Measurements from ENCODE around the gene PSME3IP1.
"Not testable (repeated sequence)": the region's sequence is repeated elsewhere in the genome, so short reads cannot be mapped to it uniquely, and the experiment has no call there.

The PSME3IP1 gene

GRCh38 chr16:57192146-57192545, 6.3 kb upstream of the PSME3IP1 start:
- Histone ChIP-seq H3K79me2 (peaks cover 53% of the 10 kb centered on the region), H3K9ac (no peak overlapping the region), H3K4me3 (ENCODE audit: low read depth, low read length) (no peak overlapping the region), H3K27ac (no peak overlapping the region), H3K4me1 (peaks cover 8% of the 10 kb centered on the region), H3K36me3 (ENCODE audit: control insufficient read depth, insufficient read depth, low read length) (no peaks in the 10 kb centered on the region), H3K9me3 (ENCODE audit: control insufficient read depth, low read length) (no peaks in the 10 kb centered on the region), H3K27me3 (ENCODE audit: control insufficient read depth, insufficient read depth, low read length) (no peaks in the 10 kb centered on the region), H3K4me2 (ENCODE audit: low read length) (no peak overlapping the region), H2AFZ (no peak overlapping the region)
- TF ChIP-seq, protein P1, sequence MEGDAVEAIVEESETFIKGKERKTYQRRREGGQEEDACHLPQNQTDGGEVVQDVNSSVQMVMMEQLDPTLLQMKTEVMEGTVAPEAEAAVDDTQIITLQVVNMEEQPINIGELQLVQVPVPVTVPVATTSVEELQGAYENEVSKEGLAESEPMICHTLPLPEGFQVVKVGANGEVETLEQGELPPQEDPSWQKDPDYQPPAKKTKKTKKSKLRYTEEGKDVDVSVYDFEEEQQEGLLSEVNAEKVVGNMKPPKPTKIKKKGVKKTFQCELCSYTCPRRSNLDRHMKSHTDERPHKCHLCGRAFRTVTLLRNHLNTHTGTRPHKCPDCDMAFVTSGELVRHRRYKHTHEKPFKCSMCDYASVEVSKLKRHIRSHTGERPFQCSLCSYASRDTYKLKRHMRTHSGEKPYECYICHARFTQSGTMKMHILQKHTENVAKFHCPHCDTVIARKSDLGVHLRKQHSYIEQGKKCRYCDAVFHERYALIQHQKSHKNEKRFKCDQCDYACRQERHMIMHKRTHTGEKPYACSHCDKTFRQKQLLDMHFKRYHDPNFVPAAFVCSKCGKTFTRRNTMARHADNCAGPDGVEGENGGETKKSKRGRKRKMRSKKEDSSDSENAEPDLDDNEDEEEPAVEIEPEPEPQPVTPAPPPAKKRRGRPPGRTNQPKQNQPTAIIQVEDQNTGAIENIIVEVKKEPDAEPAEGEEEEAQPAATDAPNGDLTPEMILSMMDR (IDR thresholded peaks at IDR 0.05), result no peak

GRCh38 chr16:57191056-57191571, 5.3 kb upstream of the PSME3IP1 start:
- Histone ChIP-seq H3K4me2 (ENCODE audit: low read length) (no peak overlapping the region), H3K9ac (no peak overlapping the region), H3K4me1 (peaks cover 8% of the 10 kb centered on the region), H2AFZ (no peak overlapping the region), H3K79me2 (peaks cover 53% of the 10 kb centered on the region), H3K36me3 (ENCODE audit: control insufficient read depth, insufficient read depth, low read length) (no peaks in the 10 kb centered on the region), H3K27ac (no peak overlapping the region), H3K27me3 (ENCODE audit: control insufficient read depth, insufficient read depth, low read length) (no peaks in the 10 kb centered on the region), H3K9me3 (ENCODE audit: control insufficient read depth, low read length) (no peaks in the 10 kb centered on the region), H3K4me3 (ENCODE audit: low read depth, low read length) (no peak overlapping the region)
- TF ChIP-seq, protein P1 (IDR thresholded peaks at IDR 0.05), result no peak

DNA sequence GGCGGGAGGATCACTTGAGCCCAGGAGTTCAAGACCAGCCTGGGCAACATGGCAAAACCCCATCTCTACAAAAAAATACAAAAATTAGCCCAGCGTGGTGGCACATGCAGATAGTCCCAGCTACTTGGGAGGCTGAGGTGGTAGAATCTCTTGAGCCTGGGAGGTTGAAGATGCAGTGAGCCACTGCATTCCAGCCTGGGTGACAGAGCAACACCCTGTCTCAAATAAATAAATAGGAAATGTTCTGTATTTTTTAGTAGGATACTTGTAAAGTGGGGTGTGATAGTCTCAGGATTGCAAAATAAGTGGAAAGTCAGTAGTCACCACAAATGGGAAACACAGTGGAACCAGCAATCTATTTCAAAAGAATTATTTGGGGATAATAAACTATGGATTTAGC, 4.3 kb upstream of the PSME3IP1 start:
- no peak overlapping the region for H3K4me2 ChIP-seq (ENCODE audit: low read length)
- H3K79me2 ChIP-seq, result peaks cover 55% of the 10 kb centered on the region
- no peaks in the 10 kb centered on the region for H3K27me3 ChIP-seq (ENCODE audit: control insufficient read depth, insufficient read depth, low read length)
- no peak overlapping the region for H3K9ac ChIP-seq
- no peak overlapping the region for H2AFZ ChIP-seq
- H3K4me3 ChIP-seq (ENCODE audit: low read depth, low read length), result no peak overlapping the region
- H3K4me1 ChIP-seq, result peaks cover 8% of the 10 kb centered on the region
- H3K36me3 ChIP-seq (ENCODE audit: control insufficient read depth, insufficient read depth, low read length), result no peaks in the 10 kb centered on the region
- no peaks in the 10 kb centered on the region for H3K9me3 ChIP-seq (ENCODE audit: control insufficient read depth, low read length)
- no peak overlapping the region for H3K27ac ChIP-seq
- TF ChIP-seq, protein P1 (IDR thresholded peaks at IDR 0.05), result no peak

DNA sequence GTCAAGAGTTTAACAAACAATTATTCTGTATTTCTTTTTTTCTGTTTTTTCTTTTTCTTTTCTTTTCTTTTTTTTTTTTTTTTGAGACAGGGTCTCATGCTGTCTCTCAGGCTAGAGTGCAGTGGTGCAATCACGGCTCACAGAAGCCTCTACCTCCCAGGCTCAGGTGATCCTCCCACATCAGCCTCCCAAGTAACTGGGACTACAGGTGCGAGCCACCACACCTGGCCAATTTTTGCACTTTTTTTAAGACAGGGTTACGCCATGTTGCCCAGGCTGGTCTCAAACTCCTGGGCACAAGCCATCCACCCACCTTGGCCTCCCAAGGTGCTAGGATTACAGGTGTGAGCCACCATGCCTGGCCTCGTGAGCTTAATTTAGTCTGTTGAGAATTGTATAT, 3.7 kb upstream of the PSME3IP1 start:
- Histone ChIP-seq H3K4me1 (peaks cover 10% of the 10 kb centered on the region), H3K79me2 (peaks cover 61% of the 10 kb centered on the region)
- H3K9me3 ChIP-seq (ENCODE audit: control insufficient read depth, low read length); H3K4me3 ChIP-seq (ENCODE audit: low read depth, low read length); H3K4me2 ChIP-seq (ENCODE audit: low read length); H3K9ac ChIP-seq; H3K36me3 ChIP-seq (ENCODE audit: control insufficient read depth, insufficient read depth, low read length); H3K27ac ChIP-seq; H3K27me3 ChIP-seq (ENCODE audit: control insufficient read depth, insufficient read depth, low read length); H2AFZ ChIP-seq: not testable (repeated sequence)

GRCh38 chr16:57188711-57189002, 2.8 kb upstream of the PSME3IP1 start:
- no peaks in the 10 kb centered on the region for H3K36me3 ChIP-seq (ENCODE audit: control insufficient read depth, insufficient read depth, low read length)
- H3K4me1 ChIP-seq, result peaks cover 10% of the 10 kb centered on the region
- H2AFZ ChIP-seq, result no peak overlapping the region
- H3K4me3 ChIP-seq (ENCODE audit: low read depth, low read length), result no peak overlapping the region
- TF ChIP-seq, protein P1 (IDR thresholded peaks at IDR 0.05), result no peak
- H3K79me2 ChIP-seq, result peaks cover 66% of the 10 kb centered on the region
- H3K9ac ChIP-seq, result no peak overlapping the region
- H3K27me3 ChIP-seq (ENCODE audit: control insufficient read depth, insufficient read depth, low read length), result no peaks in the 10 kb centered on the region
- no peaks in the 10 kb centered on the region for H3K9me3 ChIP-seq (ENCODE audit: control insufficient read depth, low read length)
- H3K27ac ChIP-seq, result no peak overlapping the region
- no peak overlapping the region for H3K4me2 ChIP-seq (ENCODE audit: low read length)

GRCh38 chr16:57187902-57188710, 2.3 kb upstream of the PSME3IP1 start:
- not testable (repeated sequence) for H3K27me3 ChIP-seq (ENCODE audit: control insufficient read depth, insufficient read depth, low read length); H3K27ac ChIP-seq; H2AFZ ChIP-seq; H3K36me3 ChIP-seq (ENCODE audit: control insufficient read depth, insufficient read depth, low read length); H3K9ac ChIP-seq; H3K9me3 ChIP-seq (ENCODE audit: control insufficient read depth, low read length)
- Histone ChIP-seq H3K4me3 (ENCODE audit: low read depth, low read length) (peak overlapping the region; percentile 71), H3K4me1 (peaks cover 10% of the 10 kb centered on the region), H3K79me2 (peaks cover 63% of the 10 kb centered on the region), H3K4me2 (ENCODE audit: low read length) (peak overlapping the region; percentile 90)

Measured in parathyroid adenoma (tissue), 2 donors.